Heart left ventricle (tissue), 13 donors: ENCODE results near the gene CD2BP2.

Experiments used
- POLR2A ChIP-seq, 2 donors: fragments of 450-650 bp; IDR thresholded peaks; one replicate each; pipeline ENCODE4 v1.6.1; 2017; ENCODE audit warnings: antibody characterized with exemption in 2 of 2, mild to moderate bottlenecking in 2 of 2, moderate library complexity in 2 of 2
- TF ChIP-seq, protein P1 (sequence below), 12 donors: fragments of 200-600 bp; sonication (generic) in 4 of 12; IDR thresholded peaks; one replicate each; pipeline versions ENCODE4 v1.5.0 to v1.8.0; 2018 to 2022; ENCODE audit warnings: antibody characterized with exemption in 12 of 12, mild to moderate bottlenecking in 5 of 12
- donor health status: ischemic (EF 13 %, LVEDD 7.1; RV severe dilation, severe dysfunction).
- donor health status: DM: no; HTN: yes; CAD: no.
- donor health status: DM: no; HTN: no; CAD: no.
- donor health status: ischemic (EF 25% LVEDD 6.9; RV normal size, moderate dysfunction).
- donor health status: ischemic (EF 25% LVEDD 5.7; RV mildly dilated, moderate dysfunction).
- donor health status: ischemic (EF 35%, LVEDD 5.7; RV mildly dilated, moderate dysfunction).
- donor health status: nonischemic (EF 11% LVEDD 7.7; RV severe dilation, severe dysfunction).
- donor health status: DM: yes; HTN: yes; CAD: no.
- donor health status: PGD.
- donor health status: ischemic (EF 29% LVEDD 5.4; RV normal size, mild dysfunction).
- donor health status: nonischemic (EF 23%, LVEDD 6.1; RV moderate dilation, normal function).

DNA sequence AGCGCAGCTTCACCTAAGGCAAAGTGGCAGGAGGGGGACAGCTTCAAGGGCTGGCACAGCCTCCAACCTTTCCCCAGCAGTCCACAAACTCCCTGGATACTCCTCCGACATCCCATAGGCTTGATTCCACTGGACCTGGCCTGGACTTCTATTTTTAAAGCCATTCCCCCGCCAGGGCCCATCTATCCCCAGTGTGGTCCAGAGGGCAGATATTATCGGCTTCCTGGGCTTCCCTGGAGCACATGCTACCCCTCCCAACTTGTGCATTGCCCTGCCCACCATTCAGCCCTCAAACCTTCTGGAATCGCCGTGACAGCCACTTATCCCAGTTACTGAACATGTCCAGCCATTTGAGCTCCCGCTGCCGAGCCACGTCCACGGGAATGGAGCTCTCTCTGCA is 10.1 kb upstream of the CD2BP2 start:
- no peak for TF ChIP-seq POLR2A (IDR thresholded peaks at IDR 0.05)
- TF ChIP-seq, protein P1, sequence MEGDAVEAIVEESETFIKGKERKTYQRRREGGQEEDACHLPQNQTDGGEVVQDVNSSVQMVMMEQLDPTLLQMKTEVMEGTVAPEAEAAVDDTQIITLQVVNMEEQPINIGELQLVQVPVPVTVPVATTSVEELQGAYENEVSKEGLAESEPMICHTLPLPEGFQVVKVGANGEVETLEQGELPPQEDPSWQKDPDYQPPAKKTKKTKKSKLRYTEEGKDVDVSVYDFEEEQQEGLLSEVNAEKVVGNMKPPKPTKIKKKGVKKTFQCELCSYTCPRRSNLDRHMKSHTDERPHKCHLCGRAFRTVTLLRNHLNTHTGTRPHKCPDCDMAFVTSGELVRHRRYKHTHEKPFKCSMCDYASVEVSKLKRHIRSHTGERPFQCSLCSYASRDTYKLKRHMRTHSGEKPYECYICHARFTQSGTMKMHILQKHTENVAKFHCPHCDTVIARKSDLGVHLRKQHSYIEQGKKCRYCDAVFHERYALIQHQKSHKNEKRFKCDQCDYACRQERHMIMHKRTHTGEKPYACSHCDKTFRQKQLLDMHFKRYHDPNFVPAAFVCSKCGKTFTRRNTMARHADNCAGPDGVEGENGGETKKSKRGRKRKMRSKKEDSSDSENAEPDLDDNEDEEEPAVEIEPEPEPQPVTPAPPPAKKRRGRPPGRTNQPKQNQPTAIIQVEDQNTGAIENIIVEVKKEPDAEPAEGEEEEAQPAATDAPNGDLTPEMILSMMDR (IDR thresholded peaks at IDR 0.05), result no peak
